ENCODE results near the gene CYP2J2.
"Not testable (repeated sequence)": the region's sequence is repeated elsewhere in the genome, so short reads cannot be mapped to it uniquely, and the experiment has no call there.

CYP2J2 gene, protein sequence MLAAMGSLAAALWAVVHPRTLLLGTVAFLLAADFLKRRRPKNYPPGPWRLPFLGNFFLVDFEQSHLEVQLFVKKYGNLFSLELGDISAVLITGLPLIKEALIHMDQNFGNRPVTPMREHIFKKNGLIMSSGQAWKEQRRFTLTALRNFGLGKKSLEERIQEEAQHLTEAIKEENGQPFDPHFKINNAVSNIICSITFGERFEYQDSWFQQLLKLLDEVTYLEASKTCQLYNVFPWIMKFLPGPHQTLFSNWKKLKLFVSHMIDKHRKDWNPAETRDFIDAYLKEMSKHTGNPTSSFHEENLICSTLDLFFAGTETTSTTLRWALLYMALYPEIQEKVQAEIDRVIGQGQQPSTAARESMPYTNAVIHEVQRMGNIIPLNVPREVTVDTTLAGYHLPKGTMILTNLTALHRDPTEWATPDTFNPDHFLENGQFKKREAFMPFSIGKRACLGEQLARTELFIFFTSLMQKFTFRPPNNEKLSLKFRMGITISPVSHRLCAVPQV

DNA sequence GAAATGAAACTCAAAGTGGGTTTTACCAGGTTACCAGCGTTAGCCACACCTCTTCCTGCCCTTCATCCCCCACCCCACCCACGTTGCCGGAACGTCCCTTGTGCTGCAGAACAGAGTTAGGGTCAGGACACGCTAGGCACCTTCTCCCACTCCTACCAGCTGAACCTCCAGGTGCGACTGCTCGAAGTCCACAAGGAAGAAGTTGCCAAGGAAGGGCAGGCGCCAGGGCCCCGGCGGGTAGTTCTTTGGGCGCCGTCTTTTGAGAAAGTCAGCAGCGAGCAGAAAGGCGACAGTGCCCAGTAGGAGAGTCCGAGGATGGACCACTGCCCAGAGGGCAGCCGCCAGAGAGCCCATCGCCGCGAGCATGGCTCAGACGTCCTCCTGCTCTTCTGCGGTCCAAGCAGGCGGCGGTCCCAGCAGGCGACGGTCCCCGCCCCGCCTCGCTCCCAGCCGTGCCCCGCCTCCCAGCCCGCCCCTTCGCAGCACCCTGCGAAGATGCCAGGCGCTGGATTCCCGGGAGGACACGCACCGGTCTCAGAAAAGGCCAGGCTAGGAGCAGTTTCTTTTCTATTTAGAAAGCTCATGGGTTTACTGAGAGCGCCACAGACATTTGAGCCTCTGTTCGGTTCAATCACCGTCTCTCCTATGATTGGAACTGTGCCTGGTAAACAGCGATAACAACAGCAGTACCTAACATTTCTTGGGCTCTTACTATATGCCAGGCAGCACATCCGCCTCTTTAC, at the start of gene CYP2J2:
CYP2J2 (minus strand) TSS at position 393 of the 743 bp plus-strand sequence; CDS start at position 366, 27 bp downstream.
- DNase-seq, result peak; percentile 53

DNA sequence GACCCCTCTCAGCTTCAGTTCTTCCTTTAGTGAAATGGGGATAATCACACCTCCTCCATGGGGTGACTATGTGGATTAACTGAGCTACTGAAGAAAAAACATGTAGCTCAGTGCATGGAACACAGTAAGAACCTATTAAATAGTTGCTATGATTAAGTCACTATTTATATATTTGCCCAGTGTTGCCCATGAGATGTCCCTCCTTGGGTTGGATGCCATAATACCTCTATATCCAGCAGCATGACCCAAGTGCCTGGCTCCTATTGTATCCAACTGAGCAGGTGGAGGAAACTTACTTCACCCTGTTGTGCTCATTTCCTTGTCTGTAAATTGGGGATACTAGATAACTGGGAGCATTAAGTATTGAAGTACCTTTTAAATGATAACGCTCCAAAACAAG, 47.1 kb upstream of the CYP2J2 start:
- no peak for DNase-seq

DNA sequence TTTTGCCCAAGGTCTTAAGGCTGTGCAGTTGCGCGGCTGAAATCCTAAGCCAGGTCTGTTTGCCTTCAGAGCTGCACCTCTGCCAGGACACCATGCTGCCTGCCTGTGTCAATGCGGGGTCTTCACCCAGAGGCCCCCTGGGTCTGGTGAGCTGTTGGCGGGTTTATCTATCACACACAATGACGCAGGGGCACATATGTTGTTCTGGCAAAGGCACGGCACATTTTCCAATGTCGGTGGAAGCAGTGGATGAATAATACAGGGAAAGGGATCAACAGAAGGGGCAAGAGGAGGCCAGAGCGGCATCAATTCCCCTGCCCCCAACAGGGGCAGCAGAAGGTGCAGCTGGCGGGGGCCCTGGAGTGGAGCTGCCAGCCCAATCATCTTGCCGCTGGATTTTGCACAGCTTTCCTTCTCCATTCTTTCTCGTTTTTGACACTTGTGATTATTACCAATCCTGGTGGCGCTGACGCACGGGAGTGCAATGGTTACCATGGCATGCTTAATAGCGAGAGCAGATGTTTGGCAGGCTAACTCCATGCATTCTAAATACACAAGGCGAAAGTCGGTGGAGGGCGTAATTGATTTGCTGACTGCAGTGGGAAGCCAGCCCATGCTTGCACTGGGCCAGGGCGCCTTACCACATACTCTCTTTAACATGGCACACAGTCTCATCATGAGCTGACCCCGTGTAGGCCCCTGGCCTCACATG, 45.8 kb upstream of the CYP2J2 start:
- DNase-seq, result no peak

DNA sequence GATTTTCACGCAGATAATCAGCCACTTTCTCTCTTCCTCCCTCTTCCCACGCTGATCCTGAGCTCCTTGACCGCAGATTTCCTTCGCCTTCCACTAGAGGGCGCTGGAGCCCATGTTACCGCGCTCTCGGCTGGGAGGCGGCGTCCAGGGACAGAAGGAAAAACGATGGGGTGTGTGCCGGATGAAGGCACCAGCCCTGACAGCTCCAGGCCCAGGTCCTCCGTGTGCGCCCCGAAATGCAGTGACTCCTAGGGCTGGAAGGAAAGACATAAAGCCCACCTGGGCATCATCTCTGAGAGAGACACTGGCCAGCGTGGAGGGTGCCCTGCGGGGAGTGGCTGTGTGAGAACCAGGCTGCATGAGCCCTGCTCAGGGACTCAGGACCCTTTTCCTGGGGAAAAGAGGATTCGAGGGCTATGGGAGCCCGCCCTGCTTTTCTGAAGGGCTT, 44.9 kb upstream of the CYP2J2 start:
- DNase-seq, result peak; percentile 69

DNA sequence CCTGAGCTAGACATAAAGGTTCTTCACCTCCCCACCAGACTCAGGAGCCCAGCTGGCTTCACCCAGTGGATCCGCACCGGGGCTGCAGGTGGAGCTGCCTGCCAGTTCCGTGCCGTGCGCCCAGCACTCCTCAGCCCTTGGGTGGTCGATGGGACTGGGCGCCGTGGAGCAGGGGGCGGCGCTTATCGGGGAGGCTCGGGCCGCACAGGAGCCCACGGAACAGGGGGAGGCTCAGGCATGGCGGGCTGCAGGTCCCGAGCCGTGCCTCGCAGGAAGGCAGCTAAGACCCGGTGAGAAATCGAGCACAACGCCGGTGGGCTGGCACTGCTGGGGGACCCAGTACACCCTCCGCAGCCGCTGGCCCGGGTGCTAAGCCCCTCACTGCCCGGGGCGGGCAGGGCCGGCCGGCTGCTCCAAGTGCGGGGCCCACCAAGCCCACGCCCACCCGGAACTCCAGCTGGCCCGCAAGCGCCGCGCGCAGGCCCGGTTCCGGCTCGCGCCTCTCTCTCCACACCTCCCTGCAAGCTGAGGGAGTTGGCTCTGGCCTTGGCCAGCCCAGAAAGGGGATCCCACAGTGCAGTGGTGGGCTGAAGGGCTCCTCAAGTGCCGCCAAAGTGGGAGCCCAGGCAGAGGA, 43.1 kb upstream of the CYP2J2 start:
- not testable (repeated sequence) for DNase-seq

DNA sequence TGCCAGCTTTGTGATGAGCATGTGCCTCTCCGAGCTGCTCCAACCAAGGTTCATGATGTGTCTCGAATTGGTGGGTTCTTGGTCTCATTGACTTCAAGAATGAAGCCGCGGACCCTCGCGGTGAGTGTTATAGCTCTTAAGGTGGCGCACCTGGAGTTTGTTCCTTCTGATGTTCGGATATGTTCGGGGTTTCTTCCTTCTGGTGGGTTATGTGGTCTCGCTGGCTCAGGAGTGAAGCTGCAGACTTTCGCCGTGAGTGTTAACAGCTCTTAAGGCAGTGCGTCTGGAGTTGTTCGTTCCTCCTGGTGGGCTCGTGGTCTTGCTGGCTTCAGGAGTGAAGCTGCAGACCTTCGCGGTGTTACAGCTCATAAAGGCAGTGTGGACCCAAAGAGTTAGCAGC, 42.2 kb upstream of the CYP2J2 start:
- not testable (repeated sequence) for DNase-seq

DNA sequence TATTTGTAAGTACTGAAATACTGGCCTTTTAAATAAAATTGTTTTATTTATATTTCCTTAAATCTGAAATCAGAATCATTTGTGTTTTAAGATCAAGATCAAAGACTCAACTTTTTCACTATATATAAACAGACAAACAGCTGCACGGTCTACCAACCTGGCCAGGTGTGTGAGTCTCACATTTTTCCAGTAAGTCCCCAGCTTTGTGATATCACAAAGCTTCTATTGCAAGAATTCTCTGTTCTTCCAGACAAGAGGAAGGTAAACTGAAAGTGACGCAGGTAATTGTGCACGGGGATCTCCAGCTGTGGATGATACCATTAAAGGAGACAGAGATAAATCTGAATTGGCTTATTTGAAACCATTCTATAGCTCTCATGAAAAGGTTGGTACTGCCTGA, 41.2 kb upstream of the CYP2J2 start:
- DNase-seq, result no peak

DNA sequence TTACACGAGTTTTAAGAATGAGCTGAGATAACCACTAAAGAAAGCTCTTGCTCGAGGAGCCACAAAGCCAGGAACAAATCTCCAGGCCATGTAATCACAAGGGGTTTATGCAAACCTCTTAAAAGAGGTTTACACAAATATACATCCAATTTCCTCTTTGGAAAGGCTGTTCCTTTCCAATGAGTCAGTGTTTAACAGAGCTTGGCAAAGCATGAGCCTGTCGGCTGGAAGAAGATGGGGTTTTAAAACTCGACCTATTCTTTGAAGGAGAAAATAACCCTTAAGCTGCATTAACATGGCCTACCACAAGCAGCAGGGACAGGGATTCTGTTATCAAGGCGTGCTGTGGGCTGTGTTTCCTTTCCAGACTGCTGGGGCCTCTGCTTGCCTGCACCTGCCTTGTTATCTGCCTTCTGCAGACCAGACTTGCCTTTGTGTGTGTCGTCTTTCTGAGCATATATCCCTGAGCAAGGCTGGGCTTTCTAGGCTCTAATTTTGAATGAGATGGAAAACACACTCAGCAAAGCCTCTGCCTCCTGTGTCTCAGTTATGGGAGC, 40.6 kb upstream of the CYP2J2 start:
- DNase-seq, result peak; percentile 11

DNA sequence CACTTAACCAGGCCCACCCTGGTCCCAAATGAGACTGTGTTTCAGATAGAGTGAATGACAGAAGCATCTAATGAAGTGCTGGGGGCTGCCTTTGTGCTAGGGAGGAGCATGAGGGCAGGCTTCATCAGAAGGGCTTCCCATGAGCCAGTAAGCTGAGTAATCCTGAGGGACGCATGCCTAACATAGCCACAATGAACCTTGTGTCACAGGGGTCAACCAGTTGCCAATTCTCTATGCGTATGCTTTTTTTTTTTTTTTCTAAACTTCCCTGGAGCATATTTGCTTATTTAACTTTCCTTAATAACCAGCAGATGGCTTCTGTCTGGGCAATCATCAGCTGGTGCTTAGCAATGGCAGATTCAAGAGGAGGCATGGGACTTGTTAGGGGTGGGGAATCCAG, 25.5 kb upstream of the CYP2J2 start:
- peak; percentile 50 for DNase-seq

DNA sequence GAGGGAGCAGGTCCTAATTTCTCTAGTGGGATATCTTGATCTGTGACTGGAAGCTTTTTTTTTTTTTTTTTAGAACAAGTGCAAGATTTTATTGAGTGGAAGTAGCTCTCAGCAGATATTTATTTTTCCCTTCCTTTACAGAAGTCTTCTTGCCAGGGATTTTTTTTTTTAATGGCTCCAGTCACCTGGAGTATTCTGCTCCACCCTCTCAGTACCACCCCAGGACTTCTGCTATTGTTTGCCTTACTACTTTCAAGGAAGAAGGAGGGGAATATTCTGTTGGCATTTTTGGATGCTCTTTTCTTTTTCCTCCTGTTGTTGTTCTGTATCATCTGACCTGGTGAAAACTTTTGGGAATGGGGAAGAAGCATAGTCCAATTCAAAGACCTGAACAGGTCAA, 23.1 kb upstream of the CYP2J2 start:
- no peak for DNase-seq

DNA sequence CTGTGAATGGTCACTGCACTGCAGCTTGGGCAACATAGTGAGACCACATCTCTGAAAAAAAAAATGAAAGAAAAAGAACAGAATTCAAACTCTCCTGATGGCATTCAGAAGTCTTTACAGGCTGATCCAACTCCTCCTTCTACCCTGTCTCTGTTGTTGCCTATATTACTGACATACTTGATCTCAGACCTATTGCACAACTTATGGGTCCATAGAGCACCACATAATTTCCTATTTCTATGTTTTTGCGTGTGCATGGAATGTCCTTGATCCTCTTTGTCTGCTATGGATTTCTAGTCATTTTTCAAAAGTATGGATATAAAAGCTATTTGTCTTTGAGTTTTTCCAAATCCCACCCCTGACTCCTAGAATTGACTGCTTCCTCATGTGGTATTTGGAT, 22.4 kb upstream of the CYP2J2 start:
- DNase-seq, result no peak

DNA sequence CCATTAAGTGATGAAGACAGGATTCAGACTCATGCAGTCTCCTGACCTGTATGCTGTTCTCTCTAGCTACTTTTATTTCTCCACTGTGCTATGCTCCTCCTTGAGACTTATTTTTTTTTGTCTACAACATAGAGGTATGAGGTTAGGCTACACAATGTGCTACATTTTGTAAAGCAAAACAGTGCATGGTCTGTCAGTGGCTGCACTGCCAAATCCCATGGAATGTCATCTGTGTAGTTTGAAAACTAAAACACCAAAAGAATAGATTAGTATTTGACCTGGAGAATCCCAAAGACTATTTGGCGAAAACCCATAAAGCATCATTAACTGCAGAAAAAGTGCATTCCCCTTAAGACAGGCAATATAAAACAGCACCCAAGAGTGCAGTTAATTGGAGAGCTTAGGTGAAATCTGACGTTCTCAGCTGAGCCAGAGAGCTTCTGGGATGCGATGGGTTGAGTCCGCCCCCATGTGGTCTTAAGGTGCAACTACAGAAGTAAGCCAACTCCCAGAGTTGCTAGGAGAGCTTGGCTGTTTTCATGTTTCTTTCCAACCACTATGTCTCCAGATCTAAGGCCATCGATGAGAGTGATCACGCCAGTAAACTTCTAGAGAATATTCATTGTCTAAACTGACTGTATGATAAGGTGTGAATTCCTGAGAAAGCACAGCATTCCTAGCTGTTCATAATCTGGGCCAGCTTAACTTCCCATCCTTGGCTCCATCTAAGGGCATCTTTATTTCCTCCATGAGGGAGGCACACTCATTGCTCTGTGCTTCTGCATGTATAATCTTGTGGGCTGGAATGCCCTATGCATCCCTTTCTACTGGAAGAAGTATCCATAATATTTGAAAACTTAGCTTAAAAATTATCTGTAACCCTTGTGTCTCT, 20.7 kb upstream of the CYP2J2 start:
- DNase-seq, result peak; percentile 56

DNA sequence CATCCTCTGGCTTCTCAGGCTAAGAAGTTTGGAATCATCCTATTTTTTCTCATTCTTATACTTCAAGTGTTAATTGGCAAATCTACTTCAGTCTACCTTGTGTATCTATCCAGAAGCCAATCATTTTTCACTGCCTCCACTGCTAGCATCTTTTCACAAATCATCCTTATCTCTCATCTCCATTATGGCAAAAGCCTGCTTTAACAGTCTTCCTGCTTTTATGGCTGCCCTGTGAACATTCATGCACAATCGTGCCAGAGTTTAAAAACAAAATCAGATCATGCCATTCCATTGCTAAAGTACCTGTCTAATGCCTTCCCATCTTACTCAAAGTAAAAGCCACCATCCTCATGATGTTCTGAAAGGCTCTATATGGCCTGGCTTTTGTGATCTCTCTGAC, 19.2 kb upstream of the CYP2J2 start:
- no peak for DNase-seq

DNA sequence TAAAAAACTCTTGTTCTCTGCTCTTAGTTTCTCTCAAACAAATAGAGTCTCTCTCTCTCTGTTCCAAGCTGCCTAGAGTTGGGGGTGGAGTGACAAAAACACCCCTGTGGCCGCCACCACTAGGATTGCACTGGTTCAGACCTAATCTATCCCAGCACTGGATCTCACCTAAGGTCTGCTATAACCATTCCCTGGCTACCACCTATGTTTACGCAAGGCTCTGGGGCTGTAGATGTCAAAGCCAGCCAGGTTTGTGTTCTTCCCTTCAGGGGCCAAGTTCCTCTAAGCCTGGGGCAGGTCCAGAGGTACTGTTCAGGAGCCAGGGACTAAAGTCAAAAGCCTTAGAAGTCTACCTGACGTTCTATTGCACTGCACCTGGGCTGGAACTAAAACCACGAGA, 12.8 kb upstream of the CYP2J2 start:
- DNase-seq, result no peak

DNA sequence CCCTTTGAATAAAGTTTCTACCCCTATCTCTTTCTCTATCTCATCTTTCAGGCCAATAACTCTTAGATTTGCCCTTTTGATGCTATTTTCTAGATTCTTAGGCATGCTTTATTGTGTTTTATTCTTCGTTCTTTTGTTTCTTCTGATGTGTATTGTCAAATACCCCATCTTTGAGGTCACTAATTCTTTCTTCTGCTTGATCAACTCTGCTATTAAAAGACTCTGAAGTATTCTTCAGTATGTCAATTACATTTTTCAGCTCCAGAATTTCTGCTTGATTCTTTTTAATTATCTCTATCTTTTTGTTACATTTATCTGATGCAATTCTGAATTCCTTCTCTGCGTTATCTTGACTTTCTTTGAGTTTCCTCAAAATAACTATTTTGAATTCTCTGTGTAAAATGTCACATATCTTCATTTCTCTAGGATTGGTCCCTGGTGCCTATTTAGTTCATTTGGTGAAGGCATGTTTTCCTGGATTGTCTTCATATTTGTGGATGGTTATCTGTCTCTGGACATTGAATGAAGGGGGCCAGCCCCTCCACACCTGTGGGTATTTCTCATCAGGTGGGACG, 11.2 kb upstream of the CYP2J2 start:
- DNase-seq, result no peak

DNA sequence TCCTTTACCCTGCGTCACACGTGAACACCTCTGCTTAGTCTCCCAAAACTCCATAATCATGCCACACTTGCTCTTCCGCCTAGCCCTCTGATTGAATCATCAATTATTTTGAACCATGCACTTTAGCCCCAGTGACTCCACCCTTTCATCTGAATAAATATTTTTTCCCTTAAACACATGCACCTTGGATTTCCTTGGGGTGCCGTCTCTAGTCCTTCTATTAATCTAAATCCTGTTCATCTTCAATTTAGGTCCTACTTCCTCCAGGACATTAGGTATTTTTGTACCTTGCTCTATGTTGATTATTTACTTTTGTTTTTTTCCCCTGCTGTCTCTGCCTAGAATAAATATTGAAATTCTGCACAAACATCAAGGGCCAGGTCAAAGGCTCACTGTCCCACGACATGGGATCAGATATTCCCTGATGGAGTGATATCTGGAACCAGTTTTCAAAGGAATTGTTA, 9.8 kb upstream of the CYP2J2 start:
- DNase-seq, result no peak

DNA sequence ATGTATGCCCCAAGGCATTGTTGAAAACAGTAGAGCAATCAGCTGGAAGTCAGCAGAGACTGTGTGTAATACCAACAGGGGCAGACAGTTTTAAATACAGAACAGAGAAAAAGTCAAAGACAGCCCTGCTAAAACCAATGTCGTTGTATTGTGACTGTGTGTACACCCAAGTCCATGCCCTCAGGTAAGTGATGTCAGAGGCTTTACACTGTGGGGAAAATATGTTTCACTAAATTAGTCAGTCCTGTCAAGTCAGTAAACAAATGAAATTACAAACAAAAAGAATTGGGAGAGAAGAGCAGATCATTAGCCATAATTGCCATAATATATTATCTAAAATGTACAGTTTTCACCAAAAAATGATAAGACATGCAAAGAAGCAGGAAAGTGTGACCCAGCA, 2.4 kb upstream of the CYP2J2 start:
- DNase-seq, result no peak

DNA sequence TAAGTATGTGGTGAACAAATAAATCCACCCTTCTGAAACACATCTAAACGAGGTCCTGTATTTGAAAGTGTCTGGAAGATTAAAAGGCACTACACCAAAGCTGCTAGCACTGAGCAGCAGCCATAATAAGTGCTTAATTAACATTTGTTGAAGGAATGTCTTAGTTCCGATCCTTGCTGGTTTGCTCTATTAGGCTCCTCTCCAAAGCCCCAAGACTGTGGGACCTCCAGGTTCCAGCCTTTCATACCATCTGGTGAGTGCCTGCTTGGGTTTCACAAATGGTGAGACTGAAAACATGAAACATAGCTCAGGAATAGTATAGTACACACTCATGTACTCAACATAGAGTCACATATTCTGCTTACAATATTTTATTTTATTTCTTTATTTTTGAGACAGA, 640 bp upstream of the CYP2J2 start:
- DNase-seq, result no peak

DNA sequence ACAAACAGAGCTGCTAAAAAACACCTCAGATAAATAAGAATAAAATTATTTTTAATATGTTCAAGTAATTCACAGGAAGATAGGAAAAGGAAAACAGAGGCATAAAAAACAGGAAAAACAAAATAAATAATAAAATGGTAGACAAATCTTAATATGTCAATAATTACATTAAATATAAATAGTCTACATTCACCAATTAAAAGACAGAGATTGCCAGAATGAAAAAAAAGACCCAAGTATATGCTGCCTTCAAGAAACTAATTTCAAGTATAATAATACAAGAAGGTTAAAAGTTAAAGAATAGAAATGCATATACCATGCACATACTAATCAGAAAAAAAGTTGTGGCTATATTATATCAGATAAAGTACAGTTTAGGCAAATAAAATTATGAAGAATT, 1.9 kb downstream of the CYP2J2 start:
- DNase-seq, result no peak

DNA sequence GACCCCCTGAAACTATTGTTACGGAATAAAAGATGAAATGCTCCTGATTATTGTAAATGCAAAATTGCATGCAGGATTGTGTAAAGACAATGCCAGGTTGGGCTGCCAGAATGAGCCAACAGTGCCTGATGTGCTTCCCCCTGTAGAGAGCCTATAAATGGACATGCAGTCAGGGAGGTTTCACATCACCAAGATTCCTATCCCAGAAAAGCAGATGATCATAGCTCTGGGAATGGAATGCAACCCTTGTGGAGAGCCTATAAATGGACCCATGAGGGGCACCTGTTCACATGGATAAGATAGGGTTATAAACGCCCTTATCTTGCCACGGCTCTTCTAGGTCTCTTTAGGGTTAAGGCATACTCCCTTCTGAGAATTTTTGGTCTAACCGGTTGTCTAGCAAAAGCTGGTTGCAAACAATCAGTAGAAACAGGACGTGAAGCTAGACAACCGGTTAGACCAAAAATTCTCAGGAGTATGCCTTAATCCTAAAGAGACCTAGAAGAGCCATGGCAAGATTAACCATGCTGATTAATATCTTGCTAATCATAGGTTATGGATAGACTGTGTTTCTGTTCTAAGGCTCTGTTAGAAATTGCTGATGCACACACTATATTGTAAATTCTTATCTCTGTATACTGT, 5.2 kb downstream of the CYP2J2 start:
- DNase-seq, result not testable (repeated sequence)

Data from EL (cell line).